ENCODE results near the gene GCNT1. TPM values are rescaled to one million over a fixed set of nuclear protein-coding genes. Genes with fewer than 3 reads are reported as not detected.
"Not testable (repeated sequence)": the region's sequence is repeated elsewhere in the genome, so short reads cannot be mapped to it uniquely, and the experiment has no call there.

Gene GCNT1
- total and polyA plus RNA-seq, 2 of the 13 experiments (the other 11 are each of a cell fraction or from before 2014, with no cell fraction given) = 0.55 to 1.7 TPM

DNA sequence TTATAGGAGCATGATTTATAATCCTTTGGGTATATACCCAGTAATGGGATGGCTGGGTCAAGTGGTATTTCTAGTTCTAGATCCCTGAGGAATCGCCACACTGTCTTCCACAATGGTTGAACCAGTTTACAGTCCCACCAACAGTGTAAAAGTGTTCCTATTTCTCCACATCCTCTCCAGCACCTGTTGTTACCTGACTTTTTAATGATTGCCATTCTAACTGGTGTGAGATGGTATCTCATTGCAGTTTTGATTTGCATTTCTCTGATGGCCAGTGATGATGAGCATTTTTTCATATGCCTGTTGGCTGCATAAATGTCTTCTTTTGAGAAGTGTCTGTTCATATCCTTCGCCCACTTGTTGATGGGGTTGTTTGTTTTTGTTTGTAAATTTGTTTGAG, 20.4 kb downstream of the GCNT1 start:
- H3K9ac ChIP-seq (ENCODE audit: insufficient read depth, low read depth, low read length); H3K4me1 ChIP-seq (ENCODE audit: insufficient read depth, low read length); in situ Hi-C loops (cut with HindIII; ENCODE audit: extremely low pct_ligation_motif_present, low pct_unique_long_range_greater_than_20kb); FAIRE-seq; H3K79me2 ChIP-seq (ENCODE audit: insufficient read depth, low read length); H3K9me3 ChIP-seq (ENCODE audit: low read length); H4K20me1 ChIP-seq (ENCODE audit: insufficient read depth, low read length); DNase-seq (ENCODE audit: low spot score); intact Hi-C loops (cut with micrococcal nuclease; ENCODE audit: unreplicated experiment); H2AFZ ChIP-seq (ENCODE audit: low read length); H3K27ac ChIP-seq (ENCODE audit: extremely low read length, insufficient read depth, low read length); BruUV-seq (replicated peaks); H3K27me3 ChIP-seq (ENCODE audit: control insufficient read depth in 1 of 2, insufficient read depth in 2 of 2, low read length in 2 of 2); ATAC-seq; CTCF ChIA-PET (ENCODE audit: low intra/inter-chr PET ratio, low total read pairs); H3K4me2 ChIP-seq (ENCODE audit: low read depth, low read length); H3K36me3 ChIP-seq (replicated peaks in 1 of 2; ENCODE audit: control insufficient read depth in 1 of 2, insufficient read depth in 2 of 2, low read length in 2 of 2); H3K4me3 ChIP-seq (replicated peaks in 1 of 3; ENCODE audit: insufficient read depth in 1 of 3, low read depth in 2 of 3, low read length in 3 of 3); POLR2A ChIA-PET: not testable (repeated sequence)
- 55% methylated on average over 2 of the region's 2 CpGs for WGBS (ENCODE audit: low lambda C conversion rate)

- DNase-seq (ENCODE audit: low spot score) = no peak
- Histone ChIP-seq H3K36me3 (replicated peaks in 1 of 2; ENCODE audit: control insufficient read depth in 1 of 2, insufficient read depth in 2 of 2, low read length in 2 of 2) (no peaks in the 10 kb centered on the region), H3K27ac (ENCODE audit: extremely low read length, insufficient read depth, low read length) (no peak overlapping the region), H2AFZ (ENCODE audit: low read length) (no peak overlapping the region), H3K4me2 (ENCODE audit: low read depth, low read length) (no peak overlapping the region), H3K4me3 (replicated peaks in 1 of 3; ENCODE audit: insufficient read depth in 1 of 3, low read depth in 2 of 3, low read length in 3 of 3) (no peak overlapping the region), H3K27me3 (ENCODE audit: control insufficient read depth in 1 of 2, insufficient read depth in 2 of 2, low read length in 2 of 2) (no peaks in the 10 kb centered on the region), H3K79me2 (ENCODE audit: insufficient read depth, low read length) (no peaks in the 10 kb centered on the region), H4K20me1 (ENCODE audit: insufficient read depth, low read length) (no peaks in the 10 kb centered on the region), H3K9me3 (ENCODE audit: low read length) (no peaks in the 10 kb centered on the region), H3K4me1 (ENCODE audit: insufficient read depth, low read length) (no peaks in the 10 kb centered on the region), H3K9ac (ENCODE audit: insufficient read depth, low read depth, low read length) (no peak overlapping the region)
- POLR2A ChIA-PET = no interaction called here
- no peak for FAIRE-seq
- CTCF ChIA-PET (ENCODE audit: low intra/inter-chr PET ratio, low total read pairs) = no interaction called here
- no TSS peak for BruUV-seq (replicated peaks)
- no peak for ATAC-seq
- in situ Hi-C loops (cut with HindIII; ENCODE audit: extremely low pct_ligation_motif_present, low pct_unique_long_range_greater_than_20kb) (no loop called here), intact Hi-C loops (cut with micrococcal nuclease; ENCODE audit: unreplicated experiment) (no loop called here)
- 69% methylated on average over 2 of the region's 2 CpGs for WGBS (ENCODE audit: low lambda C conversion rate)
- TF ChIP-seq ZMYM2 (CRISPR knock-in tag; IDR thresholded peaks at IDR 0.05) = no peak
- TF ChIP-seq E2F5 (CRISPR knock-in tag; conservative IDR thresholded peaks at IDR 0.05) = no peak
- no peak for TF ChIP-seq ZNF598 (CRISPR knock-in tag; IDR thresholded peaks at IDR 0.05; ENCODE audit: borderline replicate concordance)
- TF ChIP-seq SNAI1 (CRISPR knock-in tag; IDR thresholded peaks at IDR 0.05; ENCODE audit: borderline replicate concordance) = no peak
- TF ChIP-seq ZNF235 (CRISPR knock-in tag; IDR thresholded peaks at IDR 0.05; ENCODE audit: borderline replicate concordance) = no peak
- TF ChIP-seq ATF3 (CRISPR knock-in tag; IDR thresholded peaks at IDR 0.05) = no peak
- no peak for TF ChIP-seq MAF1 (CRISPR knock-in tag; IDR thresholded peaks at IDR 0.05; ENCODE audit: borderline replicate concordance)
- no peak for TF ChIP-seq ZNF496 (CRISPR knock-in tag; IDR thresholded peaks at IDR 0.05; ENCODE audit: insufficient replicate concordance)
- no peak for TF ChIP-seq HNF1B (CRISPR knock-in tag; IDR thresholded peaks at IDR 0.05)
- TF ChIP-seq HMG20A (CRISPR knock-in tag; IDR thresholded peaks at IDR 0.05; ENCODE audit: borderline replicate concordance) = no peak
- TF ChIP-seq KLF13 (CRISPR knock-in tag; IDR thresholded peaks at IDR 0.05) = no peak
- TF ChIP-seq, protein P1, sequence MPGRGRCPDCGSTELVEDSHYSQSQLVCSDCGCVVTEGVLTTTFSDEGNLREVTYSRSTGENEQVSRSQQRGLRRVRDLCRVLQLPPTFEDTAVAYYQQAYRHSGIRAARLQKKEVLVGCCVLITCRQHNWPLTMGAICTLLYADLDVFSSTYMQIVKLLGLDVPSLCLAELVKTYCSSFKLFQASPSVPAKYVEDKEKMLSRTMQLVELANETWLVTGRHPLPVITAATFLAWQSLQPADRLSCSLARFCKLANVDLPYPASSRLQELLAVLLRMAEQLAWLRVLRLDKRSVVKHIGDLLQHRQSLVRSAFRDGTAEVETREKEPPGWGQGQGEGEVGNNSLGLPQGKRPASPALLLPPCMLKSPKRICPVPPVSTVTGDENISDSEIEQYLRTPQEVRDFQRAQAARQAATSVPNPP (CRISPR knock-in tag; IDR thresholded peaks at IDR 0.05) = no peak
Observed at GRCh38 chr9:76486151-76486550, 27.2 kb downstream of the GCNT1 start.
